ENCODE results near the gene PLSCR4. TPM values are rescaled to one million over a fixed set of nuclear protein-coding genes. Genes with fewer than 3 reads are reported as not detected.

The PLSCR4 gene
- total RNA-seq, 1 experiment from 2014 or later: 9.1 TPM

DNA sequence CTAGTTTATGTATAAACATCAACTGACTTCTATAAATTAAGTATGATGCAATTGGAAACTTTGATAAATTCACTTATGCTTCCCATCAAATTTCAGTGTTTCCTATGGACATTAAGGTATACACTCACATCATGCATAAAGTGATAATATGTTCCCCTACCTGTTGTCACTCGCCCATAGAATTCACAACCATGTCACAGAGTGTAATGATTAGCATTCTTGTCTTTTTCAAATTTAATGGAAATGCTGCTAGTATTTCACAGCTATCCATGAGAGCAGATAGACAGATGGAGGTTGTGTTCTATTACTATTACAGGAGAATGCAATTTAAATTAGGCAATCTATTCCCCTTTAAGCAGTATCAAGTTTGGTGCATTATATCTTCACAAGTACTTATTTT lies 984 bp downstream of the PLSCR4 start:
- TF ChIP-seq, protein P1, sequence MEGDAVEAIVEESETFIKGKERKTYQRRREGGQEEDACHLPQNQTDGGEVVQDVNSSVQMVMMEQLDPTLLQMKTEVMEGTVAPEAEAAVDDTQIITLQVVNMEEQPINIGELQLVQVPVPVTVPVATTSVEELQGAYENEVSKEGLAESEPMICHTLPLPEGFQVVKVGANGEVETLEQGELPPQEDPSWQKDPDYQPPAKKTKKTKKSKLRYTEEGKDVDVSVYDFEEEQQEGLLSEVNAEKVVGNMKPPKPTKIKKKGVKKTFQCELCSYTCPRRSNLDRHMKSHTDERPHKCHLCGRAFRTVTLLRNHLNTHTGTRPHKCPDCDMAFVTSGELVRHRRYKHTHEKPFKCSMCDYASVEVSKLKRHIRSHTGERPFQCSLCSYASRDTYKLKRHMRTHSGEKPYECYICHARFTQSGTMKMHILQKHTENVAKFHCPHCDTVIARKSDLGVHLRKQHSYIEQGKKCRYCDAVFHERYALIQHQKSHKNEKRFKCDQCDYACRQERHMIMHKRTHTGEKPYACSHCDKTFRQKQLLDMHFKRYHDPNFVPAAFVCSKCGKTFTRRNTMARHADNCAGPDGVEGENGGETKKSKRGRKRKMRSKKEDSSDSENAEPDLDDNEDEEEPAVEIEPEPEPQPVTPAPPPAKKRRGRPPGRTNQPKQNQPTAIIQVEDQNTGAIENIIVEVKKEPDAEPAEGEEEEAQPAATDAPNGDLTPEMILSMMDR (IDR thresholded peaks at IDR 0.05; ENCODE audit: insufficient read depth in 1 of 2, low read depth in 1 of 2, low read length in 1 of 2, severe bottlenecking in 1 of 2, unreplicated experiment in 1 of 2): no peak
- peak overlapping the region; percentile 76 for H3K27ac Mint-ChIP-seq (ENCODE audit: unreplicated experiment)
- Histone ChIP-seq H3K4me1 (no peaks in the 10 kb centered on the region), H3K36me3 (ENCODE audit: control insufficient read depth, insufficient read depth, low read length) (no peaks in the 10 kb centered on the region), H3K27me3 (replicated peaks; ENCODE audit: control insufficient read depth, insufficient read depth, low read length) (no peaks in the 10 kb centered on the region), H3K9me3 (peaks cover 7% of the 10 kb centered on the region), H3K4me3 (ENCODE audit: low read depth, low read length) (peak overlapping the region; percentile 81)
- H3K27me3 Mint-ChIP-seq (ENCODE audit: insufficient read depth, unreplicated experiment): no peaks in the 10 kb centered on the region
- POLR2A ChIA-PET: interaction anchor here (0.5 kb wide), 1 partner anchor 143 kb away, joined by 5 read pairs; no protein-coding TSS in a partner anchor
- DNase-seq: no peak
- CTCF ChIA-PET: no interaction called here
- intact Hi-C loops (cut with micrococcal nuclease; ENCODE audit: unreplicated experiment): loop anchor here (2.0 kb wide), 1 partner anchor 27 kb away; no protein-coding TSS in a partner anchor
- H3K4me1 Mint-ChIP-seq (ENCODE audit: low read depth, unreplicated experiment): no peaks in the 10 kb centered on the region
- TSS peak; percentile 43 for BruUV-seq (replicated peaks)
- H3K36me3 Mint-ChIP-seq (ENCODE audit: insufficient read depth, unreplicated experiment): peaks cover 6% of the 10 kb centered on the region
- peak overlapping the region; percentile 94 for H3K4me3 Mint-ChIP-seq (ENCODE audit: unreplicated experiment)
- no peaks in the 10 kb centered on the region for H3K9me3 Mint-ChIP-seq (ENCODE audit: unreplicated experiment)

- no peaks in the 10 kb centered on the region for H3K4me1 ChIP-seq
- intact Hi-C loops (cut with micrococcal nuclease; ENCODE audit: unreplicated experiment): no loop called here
- CTCF ChIA-PET: interaction anchor here (0.6 kb wide), 1 partner anchor 251 kb away, joined by 3 read pairs; no protein-coding TSS in a partner anchor
Measured at GRCh38 chr3:146247911-146248310, 3.0 kb downstream of the PLSCR4 start.

DNA sequence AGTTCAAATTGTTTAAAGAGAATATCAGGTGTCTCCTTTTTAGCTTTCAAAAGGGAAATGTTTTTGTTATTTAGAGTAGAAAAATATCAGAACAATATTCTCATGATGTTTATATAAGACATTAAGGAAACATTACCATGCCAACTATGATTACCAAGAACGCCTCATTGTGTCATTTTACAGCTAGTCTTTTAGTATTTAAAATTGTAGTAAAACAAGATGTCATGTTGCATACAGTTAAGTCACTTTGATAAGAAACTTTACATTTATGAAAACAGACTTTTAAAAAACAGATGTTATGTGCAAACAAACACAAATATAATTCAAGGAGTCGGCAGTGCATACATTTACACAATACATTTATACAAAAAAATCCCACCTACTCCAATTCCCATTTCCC lies 4.4 kb downstream of the PLSCR4 start:
- no peaks in the 10 kb centered on the region for H3K9me3 Mint-ChIP-seq (ENCODE audit: unreplicated experiment)
- CTCF ChIA-PET: no interaction called here

More at GRCh38 chr3:146247911-146248310, 3.0 kb downstream of the PLSCR4 start:
- H3K27me3 ChIP-seq (replicated peaks; ENCODE audit: control insufficient read depth, insufficient read depth, low read length): no peaks in the 10 kb centered on the region
- Mint-ChIP-seq H3K27me3 (ENCODE audit: insufficient read depth, unreplicated experiment) (no peaks in the 10 kb centered on the region), H3K27ac (ENCODE audit: unreplicated experiment) (no peak overlapping the region), H3K36me3 (ENCODE audit: insufficient read depth, unreplicated experiment) (peaks cover 6% of the 10 kb centered on the region), H3K4me1 (ENCODE audit: low read depth, unreplicated experiment) (no peaks in the 10 kb centered on the region), H3K9me3 (ENCODE audit: unreplicated experiment) (no peaks in the 10 kb centered on the region), H3K4me3 (ENCODE audit: unreplicated experiment) (no peak overlapping the region)
- POLR2A ChIA-PET: no interaction called here
- H3K9me3 ChIP-seq: peaks cover 3% of the 10 kb centered on the region
- H3K36me3 ChIP-seq (ENCODE audit: control insufficient read depth, insufficient read depth, low read length): no peaks in the 10 kb centered on the region
- no peak overlapping the region for H3K4me3 ChIP-seq (ENCODE audit: low read depth, low read length)
- TF ChIP-seq, protein P1 (IDR thresholded peaks at IDR 0.05; ENCODE audit: insufficient read depth in 1 of 2, low read depth in 1 of 2, low read length in 1 of 2, severe bottlenecking in 1 of 2, unreplicated experiment in 1 of 2): no peak
- no TSS peak for BruUV-seq (replicated peaks)
- DNase-seq: no peak

More for the DNA sequence above, 4.4 kb downstream of the PLSCR4 start:
- H3K4me1 ChIP-seq: no peaks in the 10 kb centered on the region
- H3K9me3 ChIP-seq: no peaks in the 10 kb centered on the region
- Mint-ChIP-seq H3K27ac (ENCODE audit: unreplicated experiment) (no peak overlapping the region), H3K36me3 (ENCODE audit: insufficient read depth, unreplicated experiment) (peaks cover 6% of the 10 kb centered on the region), H3K4me1 (ENCODE audit: low read depth, unreplicated experiment) (no peaks in the 10 kb centered on the region), H3K27me3 (ENCODE audit: insufficient read depth, unreplicated experiment) (no peaks in the 10 kb centered on the region), H3K4me3 (ENCODE audit: unreplicated experiment) (no peak overlapping the region)
- H3K36me3 ChIP-seq (ENCODE audit: control insufficient read depth, insufficient read depth, low read length): no peaks in the 10 kb centered on the region
- TF ChIP-seq, protein P1 (IDR thresholded peaks at IDR 0.05; ENCODE audit: insufficient read depth in 1 of 2, low read depth in 1 of 2, low read length in 1 of 2, severe bottlenecking in 1 of 2, unreplicated experiment in 1 of 2): no peak
- no peak overlapping the region for H3K4me3 ChIP-seq (ENCODE audit: low read depth, low read length)
- BruUV-seq (replicated peaks): no TSS peak
- no peak for DNase-seq
- H3K27me3 ChIP-seq (replicated peaks; ENCODE audit: control insufficient read depth, insufficient read depth, low read length): no peaks in the 10 kb centered on the region
- intact Hi-C loops (cut with micrococcal nuclease; ENCODE audit: unreplicated experiment): no loop called here
- POLR2A ChIA-PET: no interaction called here
